D721Med (cell line): Measurements from ENCODE around the gene BID.
"Not testable (repeated sequence)": the region's sequence is repeated elsewhere in the genome, so short reads cannot be mapped to it uniquely, and the experiment has no call there.

Experiments used
- DNase-seq: peaks from one replicate; pipeline ENCODE4 v3.0.0; 2011; ENCODE audit warnings: low spot score; ENCODE audit not compliant: insufficient read length
- FAIRE-seq: peaks from 2 replicates; lab custom pipeline; 2011; peaks lifted over from hg19 to GRCh38; lab: Jason Lieb, UNC
- CTCF ChIP-seq: IDR thresholded peaks from 2 replicates; pipeline ENCODE4 v1.5.1; 2012; ENCODE audit warnings: mild to moderate bottlenecking, control low read depth; ENCODE audit not compliant: insufficient read depth; ENCODE audit errors: missing control alignments

Gene BID

DNA sequence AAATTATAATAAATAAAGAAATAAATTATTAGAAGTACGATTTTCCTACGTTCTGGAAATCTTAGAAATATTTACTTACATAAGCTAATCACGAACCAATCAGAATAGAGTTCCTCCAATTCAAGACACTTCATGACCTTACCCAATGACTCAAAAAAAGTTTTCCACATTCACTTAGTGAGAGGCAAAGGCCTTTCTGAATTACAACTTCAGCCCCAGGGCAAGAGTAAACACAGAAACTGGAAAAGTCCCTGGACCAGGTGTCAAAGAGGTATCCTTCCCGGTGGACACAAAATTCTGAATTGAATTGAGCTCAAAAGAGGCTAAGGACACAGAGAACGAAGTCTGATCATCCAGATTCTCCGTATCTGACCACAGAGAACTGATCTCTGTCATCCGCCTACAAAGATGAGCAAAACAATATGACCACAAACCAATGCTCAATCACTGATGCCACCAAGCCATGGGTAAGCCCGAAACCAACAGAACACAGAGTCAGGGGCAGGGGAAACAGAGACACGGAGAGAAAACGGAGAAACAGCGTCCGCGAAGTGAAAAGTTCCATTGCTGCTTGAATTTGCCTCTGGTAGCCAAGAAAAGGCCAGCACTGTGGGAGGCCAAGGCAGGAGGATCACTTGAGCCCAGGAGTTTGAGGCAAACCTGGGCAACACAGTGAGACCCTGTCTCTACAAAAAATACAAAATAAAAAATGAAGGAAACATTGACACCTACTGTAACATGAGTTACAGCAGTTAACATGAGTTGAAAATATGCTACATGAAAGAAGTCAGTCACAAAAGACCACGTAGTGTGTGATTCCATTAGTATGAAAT, 6.8 kb downstream of the BID start:
- DNase-seq (no peak), FAIRE-seq (no peak)
- no peak for TF ChIP-seq CTCF

DNA sequence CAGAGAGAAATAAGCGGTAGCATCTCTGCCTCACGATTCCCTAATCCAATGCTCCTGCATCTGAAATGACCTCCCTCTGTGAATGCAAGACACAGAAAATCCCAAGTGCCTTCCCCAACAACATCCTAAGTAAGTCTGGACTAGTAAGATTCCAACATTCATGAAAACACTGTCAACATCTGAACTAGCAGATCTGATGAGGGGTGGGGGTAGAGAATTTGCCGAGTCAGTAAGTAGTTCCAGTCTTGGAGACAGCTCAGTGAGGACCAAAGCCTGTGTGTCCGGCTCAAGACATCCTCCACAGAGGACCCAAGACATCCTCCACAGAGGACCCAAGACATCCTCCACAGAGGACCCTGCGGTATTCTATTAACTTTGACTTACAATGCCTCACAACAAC, 9.4 kb downstream of the BID start:
- not testable (repeated sequence) for DNase-seq, FAIRE-seq

DNA sequence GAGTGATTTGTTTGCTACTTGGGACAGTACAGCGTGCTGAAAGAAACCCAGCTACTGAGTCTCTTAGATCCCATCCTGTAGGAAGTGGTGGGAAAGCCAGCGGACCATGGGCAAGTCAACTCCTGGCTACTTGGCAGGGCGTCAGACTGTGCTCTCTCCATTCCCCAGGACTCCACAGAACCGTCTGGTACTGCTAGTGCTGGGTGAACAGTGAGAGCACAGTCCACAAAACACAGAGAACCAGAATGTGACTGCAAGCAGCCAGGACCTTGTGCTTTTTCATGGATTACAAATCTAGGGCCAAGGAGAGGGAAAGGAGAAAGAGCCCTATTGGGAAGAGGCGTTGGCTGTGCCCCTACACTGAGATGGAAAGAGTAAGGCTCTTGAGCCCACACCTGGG, 10.2 kb downstream of the BID start:
- no peak for DNase-seq
- no peak for FAIRE-seq
- no peak for TF ChIP-seq CTCF

- not testable (repeated sequence) for DNase-seq, FAIRE-seq
Observed at GRCh38 chr22:17763442-17763841, 10.8 kb downstream of the BID start.

DNA sequence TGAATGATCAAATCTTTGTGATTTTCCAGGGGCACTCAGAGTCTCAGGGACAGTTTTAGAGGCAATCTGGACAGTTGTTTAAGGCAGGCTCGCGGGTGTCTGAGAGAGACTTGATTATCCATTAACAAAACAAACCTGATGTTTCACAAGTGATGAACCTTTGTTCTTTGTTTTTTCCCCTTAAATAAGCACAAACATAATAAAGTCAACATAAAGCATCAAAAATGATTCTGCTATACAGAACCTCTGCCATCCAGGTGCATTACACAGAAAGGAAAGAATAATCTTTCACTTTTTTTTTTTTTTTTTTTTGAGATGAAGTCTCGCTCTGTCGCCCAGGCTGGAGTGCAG, 13.2 kb downstream of the BID start:
- FAIRE-seq (no peak), DNase-seq (no peak)
- TF ChIP-seq CTCF: no peak

- FAIRE-seq: no peak
- peak; percentile 15 for TF ChIP-seq CTCF
- no peak for DNase-seq
Observed at GRCh38 chr22:17754233-17754925, 19.9 kb downstream of the BID start.

DNA sequence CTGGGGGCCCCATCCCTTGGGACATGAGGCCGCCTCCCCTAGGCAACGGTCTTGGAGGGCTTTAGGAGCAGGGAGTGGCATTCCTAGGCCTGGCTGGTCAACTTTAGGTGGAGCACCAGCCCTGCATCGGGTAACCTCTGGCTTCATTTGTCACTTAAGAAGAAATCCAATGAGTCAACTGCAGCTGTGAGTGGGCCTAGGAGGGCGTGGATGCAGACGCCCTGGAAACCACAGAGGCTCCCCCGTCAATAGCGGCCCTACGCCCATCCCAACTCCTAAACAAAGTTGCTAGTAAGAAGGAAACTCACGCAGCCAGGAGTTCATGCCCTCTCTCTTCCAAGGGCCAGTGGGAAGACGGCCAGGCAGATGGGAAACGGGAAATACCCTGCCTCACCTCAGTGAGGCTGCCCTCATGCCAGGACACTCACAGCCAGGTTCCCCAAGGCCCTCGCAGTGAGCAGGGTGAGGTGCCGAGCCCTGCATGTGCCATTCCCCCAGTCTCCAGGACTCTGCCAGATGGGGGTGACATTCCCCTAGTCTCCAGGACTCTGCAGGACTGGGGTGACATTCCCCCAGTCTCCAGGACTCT, 20.8 kb downstream of the BID start:
- FAIRE-seq (no peak), DNase-seq (no peak)
- no peak for TF ChIP-seq CTCF

DNA sequence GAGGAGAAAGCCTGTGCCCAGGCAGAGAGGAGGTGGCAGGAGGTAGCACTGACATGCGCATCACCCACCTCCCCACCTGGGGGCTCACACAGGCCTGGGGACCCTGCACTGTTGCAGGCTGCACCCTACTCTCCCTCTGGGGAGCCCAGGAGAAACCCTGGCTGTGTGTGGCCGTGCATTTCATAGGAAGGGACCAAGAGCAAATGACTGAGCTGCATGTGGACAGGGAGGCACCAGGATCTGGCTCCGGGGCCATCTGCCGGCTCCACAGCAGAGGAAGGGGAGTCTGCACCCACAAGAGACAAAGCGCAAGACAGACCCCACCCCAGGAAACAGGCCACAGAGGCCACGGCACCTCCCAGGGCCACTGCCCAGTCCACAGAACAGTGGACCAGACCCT, 22.7 kb downstream of the BID start:
- no peak for DNase-seq
- no peak for TF ChIP-seq CTCF
- FAIRE-seq: no peak
